ENCODE data around the gene PCDHA8. TPM values are rescaled to one million over a fixed set of nuclear protein-coding genes. Genes with fewer than 3 reads are reported as not detected.

The PCDHA8 gene
- 25.7 TPM for total RNA-seq

GRCh38 chr5:140840978-140841962 lies at the start of gene PCDHA8:
Gene PCDHA8, plus strand, starts transcription at chr5:140841187. Its CDS starts 135 bp downstream, at chr5:140841322.

GRCh38 chr5:140794595-140795258 lies 46.3 kb upstream of the PCDHA8 start, which contains the start of gene PCDHA2:
Gene PCDHA2, plus strand, starts transcription at chr5:140794852.

GRCh38 chr5:140800816-140801493 lies 40.0 kb upstream of the PCDHA8 start, which contains the start of gene PCDHA3:
Gene PCDHA3, plus strand, starts transcription at chr5:140801057.

GRCh38 chr5:140806834-140807775 lies 33.9 kb upstream of the PCDHA8 start, which contains the start of gene PCDHA4:
Gene PCDHA4, plus strand, starts transcription at chr5:140807068.

GRCh38 chr5:140821375-140822280 lies 19.4 kb upstream of the PCDHA8 start, which contains the start of gene PCDHA5:
Gene PCDHA5, plus strand, starts transcription at chr5:140821613.

GRCh38 chr5:140827704-140828361 lies 13.2 kb upstream of the PCDHA8 start, which contains the start of gene PCDHA6:
Gene PCDHA6, plus strand, starts transcription at chr5:140827960. Its CDS starts 132 bp downstream, at chr5:140828092.

GRCh38 chr5:140833993-140834392 lies 7.0 kb upstream of the PCDHA8 start, which contains the start of gene PCDHA7:
Gene PCDHA7, plus strand, starts transcription at chr5:140834269. Its CDS starts 115 bp downstream, at chr5:140834384.

GRCh38 chr5:140848139-140849102 lies 7.4 kb downstream of the PCDHA8 start, which contains the start of gene PCDHA9:
Gene PCDHA9, plus strand, starts transcription at chr5:140848382. Its CDS starts 114 bp downstream, at chr5:140848496.

GRCh38 chr5:140855772-140856674 lies 15.0 kb downstream of the PCDHA8 start, which contains the start of gene PCDHA10:
Gene PCDHA10, plus strand, starts transcription at chr5:140855897. Its CDS starts 152 bp downstream, at chr5:140856049.

GRCh38 chr5:140868721-140869554 lies 28.0 kb downstream of the PCDHA8 start, which contains the start of gene PCDHA11:
Gene PCDHA11, plus strand, starts transcription at chr5:140868957. Its CDS starts 147 bp downstream, at chr5:140869104.

GRCh38 chr5:140875085-140876065 lies 34.4 kb downstream of the PCDHA8 start, which contains the start of gene PCDHA12:
Gene PCDHA12, plus strand, starts transcription at chr5:140875308. Its CDS starts 165 bp downstream, at chr5:140875473.

GRCh38 chr5:140881889-140882590 lies 41.1 kb downstream of the PCDHA8 start, which contains the start of gene PCDHA13:
Gene PCDHA13, plus strand, starts transcription at chr5:140882124. Its CDS starts 145 bp downstream, at chr5:140882269.

